Sigmoid colon (tissue), 7 donors: ENCODE measurements around the gene MAST1. TPM values are rescaled to one million over a fixed set of nuclear protein-coding genes. Genes with fewer than 3 reads are reported as not detected.

ENCODE experiments used
- DNase-seq: peaks from one replicate; pipeline ENCODE4 v3.0.0-alpha.2; 2019
- H3K27ac ChIP-seq, 4 donors: fragments of 200-600 bp; sonication (generic); one replicate each; pipeline ENCODE4 v1.5.1; 2016 to 2019; ENCODE audit warnings: mild to moderate bottlenecking in 1 of 4
- H3K27me3 ChIP-seq, 3 donors: fragments of 200-600 bp; sonication (generic); one replicate each; pipeline ENCODE4 v1.5.1; 2019; ENCODE audit warnings: mild to moderate bottlenecking in 1 of 3
- H3K36me3 ChIP-seq, 4 donors: fragments of 200-600 bp; sonication (generic); one replicate each; pipeline ENCODE4 v1.5.1; 2016 to 2019
- H3K4me1 ChIP-seq, 4 donors: fragments of 200-600 bp; sonication (generic); one replicate each; pipeline ENCODE4 v1.5.1; 2017 to 2019
- H3K4me3 ChIP-seq, 4 donors: fragments of 200-600 bp; sonication (generic); one replicate each; pipeline ENCODE4 v1.5.1; 2017 to 2019; ENCODE audit warnings: mild to moderate bottlenecking in 2 of 4, moderate library complexity in 1 of 4
- H3K9me3 ChIP-seq, 4 donors: fragments of 200-600 bp in 3 of 4; sonication (generic) in 3 of 4; one replicate each; pipeline versions ENCODE4 v1.5.1 to v1.6.1; 2013 to 2019
- CTCF ChIP-seq, 4 experiments: fragments of 450-650 bp in 3 of 4; fragments of 200-600 bp in 1 of 4; IDR thresholded peaks; one replicate each; pipeline ENCODE4 v1.5.1; 2016 to 2019; ENCODE audit warnings: antibody characterized with exemption in 4 of 4, mild to moderate bottlenecking in 3 of 4, moderate library complexity in 2 of 4
- EP300 ChIP-seq, 4 donors: sonication (generic); formaldehyde crosslinking; IDR thresholded peaks; one replicate each; pipeline ENCODE4 v1.6.1; 2017; ENCODE audit warnings: antibody characterized with exemption in 4 of 4
- POLR2A ChIP-seq, 2 donors: fragments of 450-650 bp; IDR thresholded peaks; one replicate each; pipeline ENCODE4 v1.6.1; 2016; ENCODE audit warnings: antibody characterized with exemption in 2 of 2, mild to moderate bottlenecking in 2 of 2, moderate library complexity in 2 of 2
- POLR2AphosphoS5 ChIP-seq, 4 donors: sonication (generic); formaldehyde crosslinking; IDR thresholded peaks; one replicate each; pipeline ENCODE4 v1.6.1; 2017; ENCODE audit warnings: antibody characterized with exemption in 4 of 4
- WGBS, 2 donors: extraction: QIAGEN DNeasy Blood & Tissue Kit; methylation state at CpG; one replicate each; pipeline ENCODE4 v1.1.7; 2013; 5-methylcytosine and 5-hydroxymethylcytosine counted together
- intact Hi-C: fragments of 100-400 bp; cut with DNase I; formaldehyde crosslinking; loops from one replicate; pipeline ENCODE4 v1.15.1; 2023
- polyA plus RNA-seq, 3 donors: library from polyadenylated mRNA; stranded (reverse); fragments of 200-250 nt; gene quantifications; one replicate each; pipeline ENCODE4 v1.2.3, GENCODE V29; 2013
- total RNA-seq, 4 donors: library from RNA; depleted of rRNA; stranded (reverse); fragments of >200 nt; gene quantifications; one replicate each; pipeline ENCODE4 v1.1.0, GENCODE V29; 2016
- donor health status: healthy with polysubstance abuse.
- donor health status: Bipolar disorder and iron deficiency.
- donor health status: healthy.

MAST1 gene
- total and polyA plus RNA-seq, 7 donors, result 0.49 to 3.3 (median 1.2) TPM

- intact Hi-C loops, result loop anchor here (10.0 kb wide), 1 partner anchor 222 kb away; the partner anchor contains the start of gene LYL1
- WGBS, 2 donors, result 89 to 93% methylated on average over 3 of the region's 3 CpGs
- Histone ChIP-seq H3K4me1 (peaks cover 0 to 36% (median 31%) of the 10 kb centered on the region in 4 donors), H3K36me3 (peaks cover 0 to 13% (median 10%) of the 10 kb centered on the region in 4 donors), H3K27ac (no peak overlapping the region), H3K4me3 (no peak overlapping the region), H3K9me3 (no peaks in the 10 kb centered on the region), H3K27me3 (peaks cover 5 to 23% (median 15%) of the 10 kb centered on the region in 3 donors)
- TF ChIP-seq POLR2A (IDR thresholded peaks at IDR 0.05) (no peak), EP300 (IDR thresholded peaks at IDR 0.05) (no peak), CTCF (IDR thresholded peaks at IDR 0.05) (no peak), POLR2AphosphoS5 (IDR thresholded peaks at IDR 0.05) (no peak)
- no peak for DNase-seq
Observed at GRCh38 chr19:12882589-12882988, 44.3 kb downstream of the MAST1 start.

- Histone ChIP-seq H3K9me3 (no peaks in the 10 kb centered on the region), H3K27me3 (peaks cover 5 to 23% (median 15%) of the 10 kb centered on the region in 3 donors), H3K36me3 (no peaks in the 10 kb centered on the region), H3K27ac (no peak overlapping the region), H3K4me3 (no peak overlapping the region), H3K4me1 (peaks cover 0 to 36% (median 31%) of the 10 kb centered on the region in 4 donors)
- WGBS, 2 donors, result 93 to 95% methylated on average over 3 of the region's 3 CpGs
- no peak for TF ChIP-seq EP300 (IDR thresholded peaks at IDR 0.05)
- no peak for TF ChIP-seq POLR2AphosphoS5 (IDR thresholded peaks at IDR 0.05)
- no peak for TF ChIP-seq CTCF (IDR thresholded peaks at IDR 0.05)
- TF ChIP-seq POLR2A (IDR thresholded peaks at IDR 0.05), result no peak
- DNase-seq, result no peak
- intact Hi-C loops, result loop anchor here (10.0 kb wide), 1 partner anchor 221 kb away; the partner anchor contains the start of gene LYL1
Observed at GRCh38 chr19:12884202-12884601, 45.9 kb downstream of the MAST1 start.

GRCh38 chr19:12884627-12884925 lies 46.3 kb downstream of the MAST1 start:
- TF ChIP-seq EP300 (IDR thresholded peaks at IDR 0.05) (no peak), POLR2A (IDR thresholded peaks at IDR 0.05) (no peak), CTCF (IDR thresholded peaks at IDR 0.05) (no peak), POLR2AphosphoS5 (IDR thresholded peaks at IDR 0.05) (no peak)
- intact Hi-C loops, result loop anchor here (10.0 kb wide), 1 partner anchor 220 kb away; the partner anchor contains the start of gene LYL1

GRCh38 chr19:12884926-12885748 lies 46.8 kb downstream of the MAST1 start:
- 2 to 4% methylated on average over 73 of the region's 73 CpGs for WGBS, 2 donors
- Histone ChIP-seq H3K4me1 (peaks cover 0 to 36% (median 29%) of the 10 kb centered on the region in 4 donors), H3K4me3 (peak overlapping the region; percentile 26 to 50 (median 43)), H3K36me3 (no peaks in the 10 kb centered on the region), H3K27ac (peak overlapping the region in 3 of 4 donors; percentile 7 to 37 (median 28)), H3K9me3 (no peaks in the 10 kb centered on the region), H3K27me3 (peaks cover 5 to 23% (median 15%) of the 10 kb centered on the region in 3 donors)
- intact Hi-C loops, result loop anchor here (1.0 to 10.0 kb wide), 3 partner anchors 62 to 220 kb away; partner anchors contain the start of genes LYL1 and RAD23A
- peak; percentile 85 for DNase-seq
- TF ChIP-seq CTCF (IDR thresholded peaks at IDR 0.05) (peak; percentile 19 to 68 (median 58)), POLR2AphosphoS5 (IDR thresholded peaks at IDR 0.05) (no peak)

More at GRCh38 chr19:12884627-12884925, 46.3 kb downstream of the MAST1 start:
- H3K4me1 ChIP-seq, result peaks cover 0 to 36% (median 31%) of the 10 kb centered on the region in 4 donors
- no peak overlapping the region for H3K27ac ChIP-seq
- H3K36me3 ChIP-seq, result no peaks in the 10 kb centered on the region
- H3K9me3 ChIP-seq, result no peaks in the 10 kb centered on the region
- DNase-seq, result no peak
- peaks cover 5 to 23% (median 15%) of the 10 kb centered on the region in 3 donors for H3K27me3 ChIP-seq
- WGBS, 2 donors, result 73 to 86% methylated on average over 12 of the region's 12 CpGs
- no peak overlapping the region for H3K4me3 ChIP-seq
